Trophoblast cell (in vitro differentiated cells and primary cell): ENCODE results near the gene ARFGEF2.

Experiments used
- DNase-seq, 2 donors: peaks; one replicate each; pipeline ENCODE4 v3.0.0-alpha.2; 2016
- H2AFZ ChIP-seq: 2 replicates; pipeline ENCODE4 v1.6.1; 2013; ENCODE audit warnings: low read length, moderate library complexity, mild to moderate bottlenecking; ENCODE audit not compliant: insufficient read depth, poor library complexity
- H2AK5ac ChIP-seq: 2 replicates; pipeline ENCODE4 v1.6.1; 2013; ENCODE audit warnings: mild to moderate bottlenecking, low read length
- H2BK120ac ChIP-seq: 2 replicates; pipeline ENCODE4 v1.6.1; 2013; ENCODE audit warnings: low read length, mild to moderate bottlenecking, moderate library complexity; ENCODE audit not compliant: insufficient read depth, poor library complexity
- H2BK12ac ChIP-seq: 2 replicates; pipeline ENCODE4 v1.6.1; 2013; ENCODE audit warnings: mild to moderate bottlenecking, low read length, moderate library complexity
- H2BK5ac ChIP-seq: 2 replicates; pipeline ENCODE4 v1.6.1; 2013; ENCODE audit warnings: low read length, low read depth, moderate library complexity, mild to moderate bottlenecking; ENCODE audit not compliant: poor library complexity
- H3K14ac ChIP-seq: 2 replicates; pipeline ENCODE4 v1.6.1; 2013; ENCODE audit warnings: mild to moderate bottlenecking, low read length
- H3K18ac ChIP-seq: 2 replicates; pipeline ENCODE4 v1.6.1; 2013; ENCODE audit warnings: mild to moderate bottlenecking, low read length
- H3K23ac ChIP-seq: 2 replicates; pipeline ENCODE4 v1.6.1; 2013; ENCODE audit warnings: low read length
- H3K27ac ChIP-seq: 2 replicates; pipeline ENCODE4 v1.5.1; 2013; ENCODE audit warnings: low read depth, mild to moderate bottlenecking, inconsistent platforms, low read length, moderate library complexity
- H3K27me3 ChIP-seq: 2 replicates; pipeline ENCODE4 v1.6.1; 2013; ENCODE audit warnings: inconsistent platforms, mild to moderate bottlenecking, low read length, moderate library complexity; ENCODE audit not compliant: insufficient read depth
- H3K36me3 ChIP-seq, 2 experiments: 1 replicate in 1 of 2; 2 replicates in 1 of 2; pipeline ENCODE4 v1.6.1; 2013; ENCODE audit warnings: low read length in 2 of 2, mild to moderate bottlenecking in 2 of 2, moderate library complexity in 1 of 2; ENCODE audit not compliant: insufficient read depth in 2 of 2, control insufficient read depth in 1 of 2
- H3K4ac ChIP-seq: 2 replicates; pipeline ENCODE4 v1.6.1; 2013; ENCODE audit warnings: low read depth, mild to moderate bottlenecking, low read length, moderate library complexity
- H3K4me1 ChIP-seq, 2 experiments: 1 replicate in 1 of 2; 2 replicates in 1 of 2; pipeline ENCODE4 v1.6.1; 2013; ENCODE audit warnings: low read length in 2 of 2, mild to moderate bottlenecking in 2 of 2, moderate library complexity in 1 of 2; ENCODE audit not compliant: insufficient read depth in 2 of 2, control insufficient read depth in 1 of 2
- H3K4me2 ChIP-seq: 2 replicates; pipeline ENCODE4 v1.6.1; 2013; ENCODE audit warnings: inconsistent platforms, mild to moderate bottlenecking, low read length, moderate library complexity
- H3K4me3 ChIP-seq: 2 replicates; pipeline ENCODE4 v1.5.1; 2013; ENCODE audit warnings: mild to moderate bottlenecking, low read depth, low read length, inconsistent platforms
- H3K79me1 ChIP-seq: one replicate; pipeline ENCODE4 v1.6.1; 2013; ENCODE audit warnings: low read length
- H3K79me2 ChIP-seq: 2 replicates; pipeline ENCODE4 v1.6.1; 2013; ENCODE audit warnings: low read length, mild to moderate bottlenecking; ENCODE audit not compliant: control insufficient read depth, insufficient read depth, poor library complexity
- H3K9ac ChIP-seq: 2 replicates; pipeline ENCODE4 v1.6.1; 2013; ENCODE audit warnings: mild to moderate bottlenecking, low read length
- H3K9me3 ChIP-seq: 2 replicates; pipeline ENCODE4 v1.6.1; 2013; ENCODE audit warnings: low read depth, mild to moderate bottlenecking, control low read depth, inconsistent platforms, low read length; ENCODE audit not compliant: insufficient read depth
- H4K12ac ChIP-seq: 2 replicates; pipeline ENCODE4 v1.6.1; 2013; ENCODE audit warnings: low read depth, mild to moderate bottlenecking, low read length, moderate library complexity
- H4K8ac ChIP-seq: 2 replicates; pipeline ENCODE4 v1.6.1; 2013; ENCODE audit warnings: low read depth, mild to moderate bottlenecking, low read length, moderate library complexity
- H4K91ac ChIP-seq: one replicate; pipeline ENCODE4 v1.6.1; 2013; ENCODE audit warnings: low read depth, mild to moderate bottlenecking, low read length, moderate library complexity
- WGBS: extraction: QIAGEN DNeasy Blood & Tissue Kit; methylation state at CpG from one replicate; pipeline ENCODE4 v1.1.7; 2013; ENCODE audit warnings: missing lambda C conversion rate; ENCODE audit not compliant: insufficient read length, insufficient coverage; ENCODE audit errors: extremely low coverage; 5-methylcytosine and 5-hydroxymethylcytosine counted together

ARFGEF2 gene

GRCh38 chr20:48910347-48910781 is 11.1 kb upstream of the ARFGEF2 start:
- Histone ChIP-seq H3K4me2 (no peak overlapping the region), H3K4ac (no peak overlapping the region), H3K4me3 (no peak overlapping the region), H4K12ac (no peak overlapping the region), H2BK120ac (no peak overlapping the region), H4K8ac (no peak overlapping the region), H2AK5ac (no peak overlapping the region), H3K79me2 (no peaks in the 10 kb centered on the region), H3K79me1 (no peaks in the 10 kb centered on the region), H3K14ac (no peak overlapping the region), H3K27me3 (no peaks in the 10 kb centered on the region), H3K23ac (no peak overlapping the region), H3K9ac (no peak overlapping the region), H4K91ac (no peak overlapping the region), H2AFZ (no peak overlapping the region), H2BK12ac (no peak overlapping the region), H3K9me3 (peaks cover 4% of the 10 kb centered on the region), H3K36me3 (no peaks in the 10 kb centered on the region), H3K18ac (no peak overlapping the region), H2BK5ac (no peak overlapping the region), H3K4me1 (no peaks in the 10 kb centered on the region), H3K27ac (no peak overlapping the region)
- DNase-seq, result no peak
- no CpG with 5 or more reads among the region's 7 CpGs for WGBS

GRCh38 chr20:48912065-48912464 is 9.4 kb upstream of the ARFGEF2 start:
- Histone ChIP-seq H3K4me3 (no peak overlapping the region), H2BK12ac (no peak overlapping the region), H3K9me3 (peaks cover 4% of the 10 kb centered on the region), H3K4ac (no peak overlapping the region), H3K4me1 (no peaks in the 10 kb centered on the region), H2BK5ac (no peak overlapping the region), H2AK5ac (no peak overlapping the region), H4K8ac (no peak overlapping the region), H4K12ac (no peak overlapping the region), H3K18ac (no peak overlapping the region), H3K27ac (no peak overlapping the region), H3K9ac (no peak overlapping the region), H3K27me3 (no peaks in the 10 kb centered on the region), H2BK120ac (no peak overlapping the region), H4K91ac (no peak overlapping the region), H3K79me1 (no peaks in the 10 kb centered on the region), H3K14ac (no peak overlapping the region), H3K79me2 (no peaks in the 10 kb centered on the region), H3K4me2 (no peak overlapping the region), H3K23ac (no peak overlapping the region), H2AFZ (no peak overlapping the region), H3K36me3 (no peaks in the 10 kb centered on the region)
- no CpG with 5 or more reads among the region's 4 CpGs for WGBS
- no peak for DNase-seq

GRCh38 chr20:48916699-48917098 is 4.8 kb upstream of the ARFGEF2 start:
- Histone ChIP-seq H4K12ac (no peak overlapping the region), H3K36me3 (no peaks in the 10 kb centered on the region), H3K14ac (no peak overlapping the region), H3K4me1 (peaks cover 0 to 3% of the 10 kb centered on the region in 2 experiments), H3K27ac (no peak overlapping the region), H3K4me2 (no peak overlapping the region), H3K4me3 (no peak overlapping the region), H3K9ac (peak overlapping the region; percentile 48), H3K23ac (no peak overlapping the region), H3K9me3 (no peaks in the 10 kb centered on the region), H2BK5ac (no peak overlapping the region), H3K27me3 (no peaks in the 10 kb centered on the region), H4K91ac (no peak overlapping the region), H2AFZ (no peak overlapping the region), H2AK5ac (no peak overlapping the region), H2BK12ac (no peak overlapping the region), H3K79me2 (peaks cover 4% of the 10 kb centered on the region), H3K18ac (no peak overlapping the region), H4K8ac (no peak overlapping the region), H3K4ac (no peak overlapping the region), H2BK120ac (no peak overlapping the region), H3K79me1 (peaks cover 4% of the 10 kb centered on the region)
- no CpG with 5 or more reads among the region's 1 CpG for WGBS
- DNase-seq, result no peak

- peaks cover 8% of the 10 kb centered on the region for H3K79me2 ChIP-seq
- H3K27ac ChIP-seq, result no peak overlapping the region
- no peak overlapping the region for H3K23ac ChIP-seq
- no peaks in the 10 kb centered on the region for H3K27me3 ChIP-seq
- H3K14ac ChIP-seq, result no peak overlapping the region
- no peak overlapping the region for H2BK12ac ChIP-seq
- no peak overlapping the region for H4K12ac ChIP-seq
- no peak overlapping the region for H3K9ac ChIP-seq
- no peak overlapping the region for H2BK120ac ChIP-seq
- H4K91ac ChIP-seq, result no peak overlapping the region
- no peak overlapping the region for H3K4ac ChIP-seq
- H4K8ac ChIP-seq, result no peak overlapping the region
- no peak overlapping the region for H3K4me3 ChIP-seq
- H2BK5ac ChIP-seq, result no peak overlapping the region
- H2AK5ac ChIP-seq, result no peak overlapping the region
- no peak overlapping the region for H2AFZ ChIP-seq
- H3K9me3 ChIP-seq, result no peaks in the 10 kb centered on the region
- H3K79me1 ChIP-seq, result peaks cover 12% of the 10 kb centered on the region
- H3K4me1 ChIP-seq, result peaks cover 2 to 3% of the 10 kb centered on the region in 2 experiments
- no peak overlapping the region for H3K4me2 ChIP-seq
- H3K18ac ChIP-seq, result no peak overlapping the region
- WGBS, result no CpG with 5 or more reads among the region's 6 CpGs
- H3K36me3 ChIP-seq, result no peaks in the 10 kb centered on the region
- DNase-seq, result peak; percentile 32 to 51
These were observed 2.1 kb upstream of the ARFGEF2 start for GRCh38 chr20:48919336-48919881.
